Measurements from ENCODE around the gene CRADD.
"Not testable (repeated sequence)": the region's sequence is repeated elsewhere in the genome, so short reads cannot be mapped to it uniquely, and the experiment has no call there.

The CRADD gene

GRCh38 chr12:93706824-93707223 is 29.6 kb downstream of the CRADD start:
- DNase-seq (ENCODE audit: low read depth): no peak

DNA sequence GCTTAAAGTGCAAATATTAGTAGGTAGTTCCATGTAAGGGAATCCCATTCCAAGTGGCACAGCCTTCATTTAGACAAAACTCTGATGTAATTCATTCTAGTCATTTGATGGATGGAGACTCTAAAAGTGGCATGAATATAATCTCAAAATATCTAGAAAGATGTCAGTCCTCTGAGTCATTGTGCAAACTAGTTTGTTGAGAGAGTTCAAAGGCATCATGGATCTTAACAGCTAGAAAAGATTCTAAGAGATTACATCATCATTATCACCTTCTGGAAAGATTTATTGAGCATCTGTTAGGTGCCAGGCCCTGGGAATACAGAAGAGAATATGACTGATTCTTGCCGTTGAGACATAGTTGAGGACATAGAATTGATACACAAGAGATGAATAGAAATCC is 30.7 kb downstream of the CRADD start:
- no peak for DNase-seq (ENCODE audit: low read depth)

- DNase-seq (ENCODE audit: low read depth): no peak
Measured at GRCh38 chr12:93708952-93709351, 31.8 kb downstream of the CRADD start.

DNA sequence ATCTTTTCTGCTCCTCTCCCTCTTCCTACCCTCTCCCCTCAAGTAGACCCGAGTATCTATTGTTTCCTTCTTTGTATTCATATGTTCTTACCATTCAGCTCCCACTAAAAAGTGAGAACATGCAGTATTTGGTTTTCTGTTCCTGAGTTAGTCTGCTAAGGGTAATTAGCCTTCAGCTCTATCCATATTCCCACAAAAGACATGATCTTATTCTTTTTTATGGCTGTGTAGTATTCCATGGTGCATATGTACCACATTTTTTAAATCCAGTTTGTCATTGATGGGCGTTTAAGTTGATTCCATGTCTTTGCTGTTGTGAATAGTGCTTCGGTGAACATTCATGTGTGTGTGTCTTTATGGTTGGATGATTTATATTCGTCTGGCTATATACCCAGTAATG is 32.2 kb downstream of the CRADD start:
- no peak for DNase-seq (ENCODE audit: low read depth)

DNA sequence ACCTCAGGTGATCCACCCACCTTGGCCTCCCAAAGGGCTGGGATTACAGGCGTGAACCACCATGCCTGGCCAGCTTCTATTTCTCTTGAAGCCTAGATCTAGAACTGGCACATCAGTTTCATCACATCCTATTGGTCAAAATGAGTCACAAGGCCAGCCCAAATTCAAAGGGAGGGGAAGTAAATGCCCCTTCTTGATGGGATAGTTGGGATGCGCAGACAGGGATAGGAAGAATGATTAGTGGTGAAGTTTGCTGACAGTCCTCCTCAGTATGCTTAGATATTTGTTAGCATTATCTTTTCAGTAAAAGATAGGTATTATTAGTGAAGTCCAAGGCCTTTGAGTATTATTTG is 33.4 kb downstream of the CRADD start:
- DNase-seq (ENCODE audit: low read depth): no peak

- not testable (repeated sequence) for DNase-seq (ENCODE audit: low read depth)
Measured at GRCh38 chr12:93711502-93711901, 34.3 kb downstream of the CRADD start.

- no peak for DNase-seq (ENCODE audit: low read depth)
Measured at GRCh38 chr12:93712200-93712599, 35.0 kb downstream of the CRADD start.

GRCh38 chr12:93713060-93713459 is 35.9 kb downstream of the CRADD start:
- DNase-seq (ENCODE audit: low read depth): no peak

GRCh38 chr12:93713800-93714199 is 36.6 kb downstream of the CRADD start:
- no peak for DNase-seq (ENCODE audit: low read depth)

GRCh38 chr12:93714382-93714781 is 37.2 kb downstream of the CRADD start:
- no peak for DNase-seq (ENCODE audit: low read depth)

DNA sequence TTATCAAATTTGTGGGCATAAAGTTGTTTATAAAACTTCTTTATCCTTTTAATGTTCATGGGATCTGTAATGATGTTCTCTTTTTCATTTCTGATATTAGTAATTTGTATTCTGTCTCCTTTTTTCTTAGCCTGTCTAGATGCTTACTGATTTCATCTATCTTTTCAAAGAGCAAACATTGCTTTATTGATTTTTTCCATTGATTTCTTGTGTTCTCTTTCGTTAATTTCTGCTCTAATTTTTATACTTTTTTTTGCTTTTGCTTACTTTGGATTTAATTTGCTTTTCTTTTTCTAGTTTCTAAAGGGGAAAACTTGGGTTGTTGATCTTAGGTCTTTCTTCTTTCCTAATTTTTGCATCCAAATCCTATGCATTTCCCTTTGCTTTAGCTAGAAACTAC is 42.5 kb downstream of the CRADD start:
- DNase-seq (ENCODE audit: low read depth): no peak

- no peak for DNase-seq (ENCODE audit: low read depth)
Measured at GRCh38 chr12:93720559-93720958, 43.4 kb downstream of the CRADD start.

GRCh38 chr12:93722179-93722578 is 45.0 kb downstream of the CRADD start:
- no peak for DNase-seq (ENCODE audit: low read depth)

GRCh38 chr12:93722835-93723567 is 45.8 kb downstream of the CRADD start:
- no peak for DNase-seq (ENCODE audit: low read depth)

GRCh38 chr12:93723568-93723930 is 46.4 kb downstream of the CRADD start:
- no peak for DNase-seq (ENCODE audit: low read depth)

DNA sequence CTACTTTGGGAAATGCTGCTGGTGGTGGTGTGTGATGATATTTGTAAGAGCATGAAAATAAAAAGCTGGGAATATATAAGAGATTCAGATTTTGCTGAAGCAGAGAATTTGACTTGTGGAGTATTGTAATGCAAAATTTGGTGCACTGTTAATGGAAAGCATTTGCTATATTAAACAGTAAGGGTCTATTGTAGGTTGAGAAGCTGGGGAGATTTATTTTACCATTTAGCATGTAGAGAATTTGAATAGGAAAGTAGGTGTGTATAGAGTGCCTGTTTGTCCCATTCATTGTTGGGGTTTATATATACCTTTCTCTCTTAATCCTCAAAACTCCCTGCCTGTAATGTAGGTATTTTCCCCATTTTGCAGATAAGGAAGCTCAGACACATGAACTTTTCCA is 48.4 kb downstream of the CRADD start:
- no peak for DNase-seq (ENCODE audit: low read depth)

- no peak for DNase-seq (ENCODE audit: low read depth)
Measured at GRCh38 chr12:93727195-93727811, 50.1 kb downstream of the CRADD start.

GRCh38 chr12:93727911-93728310 is 50.7 kb downstream of the CRADD start:
- no peak for DNase-seq (ENCODE audit: low read depth)

GRCh38 chr12:93729934-93730333 is 52.8 kb downstream of the CRADD start:
- no peak for DNase-seq (ENCODE audit: low read depth)

- DNase-seq (ENCODE audit: low read depth): no peak
Measured at GRCh38 chr12:93733358-93733757, 56.2 kb downstream of the CRADD start.

GRCh38 chr12:93733928-93734327 is 56.8 kb downstream of the CRADD start:
- no peak for DNase-seq (ENCODE audit: low read depth)

DNA sequence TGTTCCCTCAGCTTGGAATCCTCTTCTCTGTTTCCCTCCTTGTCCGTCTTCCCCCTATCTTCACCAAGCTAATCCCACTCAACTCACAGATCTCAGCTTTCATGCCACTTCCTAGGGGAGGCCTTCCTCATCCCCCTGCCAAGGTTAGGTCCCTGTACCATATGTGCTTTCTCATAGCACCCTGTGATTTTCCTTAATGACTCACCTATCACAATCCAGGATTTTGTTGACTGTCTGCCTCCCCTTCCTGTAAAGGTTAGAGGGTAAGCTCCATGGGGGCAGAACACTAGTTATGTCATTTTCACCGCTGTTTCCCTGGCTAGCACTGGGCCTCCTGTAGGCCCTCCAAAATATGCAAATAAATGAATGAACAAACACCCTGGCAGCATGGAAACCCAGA is 57.6 kb downstream of the CRADD start:
- DNase-seq (ENCODE audit: low read depth): no peak

DNA sequence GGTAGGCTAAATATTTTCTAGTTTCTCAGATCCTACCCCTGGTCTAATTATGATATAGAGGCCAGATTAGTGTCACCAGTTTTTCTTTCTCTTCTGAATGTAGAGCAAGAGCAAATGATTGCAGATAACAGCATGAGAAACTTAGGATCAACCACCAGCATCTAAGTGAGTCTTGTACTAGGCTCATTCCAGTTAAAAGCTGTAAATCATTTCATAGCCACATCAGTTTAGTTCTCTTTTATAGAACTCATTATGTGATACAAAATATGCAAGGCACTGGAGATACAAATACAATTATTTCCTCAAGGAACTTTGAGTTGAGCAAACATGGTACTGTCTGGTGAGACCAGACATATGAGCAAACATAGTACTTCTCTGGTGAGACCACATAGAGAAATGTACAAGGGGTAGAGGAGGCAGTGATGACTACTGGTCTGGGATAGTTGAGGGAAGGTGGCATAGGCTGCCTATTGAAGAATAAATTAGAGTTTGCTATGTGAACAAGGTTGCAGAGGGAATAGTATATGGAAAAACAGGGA is 59.5 kb downstream of the CRADD start:
- no peak for DNase-seq (ENCODE audit: low read depth)

Data from T follicular helper cell (primary cell).